ENCODE data around the gene XPO5.
A peak's percentile ranks its signal among the peaks of the same experiment; 100 is the strongest.

XPO5 gene

GRCh38 chr6:43492673-43493072, 83.2 kb downstream of the XPO5 start:
- Histone ChIP-seq H3K4me1 (ENCODE audit: control insufficient read depth, insufficient read depth, low read length, poor library complexity, severe bottlenecking) (peaks cover 14% of the 10 kb centered on the region), H3K9me3 (ENCODE audit: control insufficient read depth, low read length) (no peaks in the 10 kb centered on the region), H3K36me3 (ENCODE audit: control insufficient read depth, insufficient read depth, low read length) (peaks cover 10% of the 10 kb centered on the region), H3K27ac (ENCODE audit: insufficient read depth, low read length, poor library complexity, severe bottlenecking) (no peak overlapping the region), H3K27me3 (replicated peaks; ENCODE audit: control insufficient read depth, insufficient read depth, low read length, poor library complexity, severe bottlenecking) (no peaks in the 10 kb centered on the region), H3K4me3 (ENCODE audit: insufficient read depth, low read depth, low read length, poor library complexity, severe bottlenecking) (no peak overlapping the region)
- DNase-seq = no peak

GRCh38 chr6:43491750-43492661, 83.8 kb downstream of the XPO5 start:
- peaks cover 10% of the 10 kb centered on the region for H3K36me3 ChIP-seq (ENCODE audit: control insufficient read depth, insufficient read depth, low read length)
- H3K4me1 ChIP-seq (ENCODE audit: control insufficient read depth, insufficient read depth, low read length, poor library complexity, severe bottlenecking) = peaks cover 14% of the 10 kb centered on the region
- no peaks in the 10 kb centered on the region for H3K9me3 ChIP-seq (ENCODE audit: control insufficient read depth, low read length)
- no peak for DNase-seq
- no peaks in the 10 kb centered on the region for H3K27me3 ChIP-seq (replicated peaks; ENCODE audit: control insufficient read depth, insufficient read depth, low read length, poor library complexity, severe bottlenecking)
- H3K4me3 ChIP-seq (ENCODE audit: insufficient read depth, low read depth, low read length, poor library complexity, severe bottlenecking) = no peak overlapping the region
- no peak overlapping the region for H3K27ac ChIP-seq (ENCODE audit: insufficient read depth, low read length, poor library complexity, severe bottlenecking)

- DNase-seq = no peak
- no peak overlapping the region for H3K27ac ChIP-seq (ENCODE audit: insufficient read depth, low read length, poor library complexity, severe bottlenecking)
- H3K27me3 ChIP-seq (replicated peaks; ENCODE audit: control insufficient read depth, insufficient read depth, low read length, poor library complexity, severe bottlenecking) = no peaks in the 10 kb centered on the region
- H3K9me3 ChIP-seq (ENCODE audit: control insufficient read depth, low read length) = no peaks in the 10 kb centered on the region
- peaks cover 10% of the 10 kb centered on the region for H3K4me1 ChIP-seq (ENCODE audit: control insufficient read depth, insufficient read depth, low read length, poor library complexity, severe bottlenecking)
- H3K4me3 ChIP-seq (ENCODE audit: insufficient read depth, low read depth, low read length, poor library complexity, severe bottlenecking) = no peak overlapping the region
- H3K36me3 ChIP-seq (ENCODE audit: control insufficient read depth, insufficient read depth, low read length) = peaks cover 10% of the 10 kb centered on the region
These were observed 85.3 kb downstream of the XPO5 start for GRCh38 chr6:43490523-43490939.

GRCh38 chr6:43489277-43490072, 86.4 kb downstream of the XPO5 start:
- no peaks in the 10 kb centered on the region for H3K4me1 ChIP-seq (ENCODE audit: control insufficient read depth, insufficient read depth, low read length, poor library complexity, severe bottlenecking)
- no peaks in the 10 kb centered on the region for H3K9me3 ChIP-seq (ENCODE audit: control insufficient read depth, low read length)
- H3K27me3 ChIP-seq (replicated peaks; ENCODE audit: control insufficient read depth, insufficient read depth, low read length, poor library complexity, severe bottlenecking) = no peaks in the 10 kb centered on the region
- H3K36me3 ChIP-seq (ENCODE audit: control insufficient read depth, insufficient read depth, low read length) = peaks cover 10% of the 10 kb centered on the region
- no peak overlapping the region for H3K27ac ChIP-seq (ENCODE audit: insufficient read depth, low read length, poor library complexity, severe bottlenecking)
- DNase-seq = no peak
- no peak overlapping the region for H3K4me3 ChIP-seq (ENCODE audit: insufficient read depth, low read depth, low read length, poor library complexity, severe bottlenecking)

- Histone ChIP-seq H3K36me3 (ENCODE audit: control insufficient read depth, insufficient read depth, low read length) (peaks cover 10% of the 10 kb centered on the region), H3K9me3 (ENCODE audit: control insufficient read depth, low read length) (no peaks in the 10 kb centered on the region), H3K4me3 (ENCODE audit: insufficient read depth, low read depth, low read length, poor library complexity, severe bottlenecking) (no peak overlapping the region), H3K4me1 (ENCODE audit: control insufficient read depth, insufficient read depth, low read length, poor library complexity, severe bottlenecking) (no peaks in the 10 kb centered on the region), H3K27ac (ENCODE audit: insufficient read depth, low read length, poor library complexity, severe bottlenecking) (no peak overlapping the region), H3K27me3 (replicated peaks; ENCODE audit: control insufficient read depth, insufficient read depth, low read length, poor library complexity, severe bottlenecking) (no peaks in the 10 kb centered on the region)
- no peak for DNase-seq
These were observed 87.1 kb downstream of the XPO5 start for GRCh38 chr6:43488667-43489276.

GRCh38 chr6:43481591-43482236, 94.1 kb downstream of the XPO5 start:
- Histone ChIP-seq H3K4me1 (ENCODE audit: control insufficient read depth, insufficient read depth, low read length, poor library complexity, severe bottlenecking) (peaks cover 13% of the 10 kb centered on the region), H3K4me3 (ENCODE audit: insufficient read depth, low read depth, low read length, poor library complexity, severe bottlenecking) (no peak overlapping the region), H3K36me3 (ENCODE audit: control insufficient read depth, insufficient read depth, low read length) (peaks cover 4% of the 10 kb centered on the region), H3K27me3 (replicated peaks; ENCODE audit: control insufficient read depth, insufficient read depth, low read length, poor library complexity, severe bottlenecking) (no peaks in the 10 kb centered on the region), H3K27ac (ENCODE audit: insufficient read depth, low read length, poor library complexity, severe bottlenecking) (no peak overlapping the region), H3K9me3 (ENCODE audit: control insufficient read depth, low read length) (no peaks in the 10 kb centered on the region)
- DNase-seq = no peak

- peaks cover 14% of the 10 kb centered on the region for H3K4me1 ChIP-seq (ENCODE audit: control insufficient read depth, insufficient read depth, low read length, poor library complexity, severe bottlenecking)
- no peaks in the 10 kb centered on the region for H3K27me3 ChIP-seq (replicated peaks; ENCODE audit: control insufficient read depth, insufficient read depth, low read length, poor library complexity, severe bottlenecking)
- no peak overlapping the region for H3K27ac ChIP-seq (ENCODE audit: insufficient read depth, low read length, poor library complexity, severe bottlenecking)
- peaks cover 4% of the 10 kb centered on the region for H3K36me3 ChIP-seq (ENCODE audit: control insufficient read depth, insufficient read depth, low read length)
- H3K4me3 ChIP-seq (ENCODE audit: insufficient read depth, low read depth, low read length, poor library complexity, severe bottlenecking) = no peak overlapping the region
- H3K9me3 ChIP-seq (ENCODE audit: control insufficient read depth, low read length) = no peaks in the 10 kb centered on the region
- DNase-seq = no peak
These were observed 94.8 kb downstream of the XPO5 start for GRCh38 chr6:43481075-43481474.

- no peaks in the 10 kb centered on the region for H3K9me3 ChIP-seq (ENCODE audit: control insufficient read depth, low read length)
- H3K36me3 ChIP-seq (ENCODE audit: control insufficient read depth, insufficient read depth, low read length) = peaks cover 4% of the 10 kb centered on the region
- H3K4me1 ChIP-seq (ENCODE audit: control insufficient read depth, insufficient read depth, low read length, poor library complexity, severe bottlenecking) = peaks cover 14% of the 10 kb centered on the region
- peak overlapping the region; percentile 92 for H3K4me3 ChIP-seq (ENCODE audit: insufficient read depth, low read depth, low read length, poor library complexity, severe bottlenecking)
- no peaks in the 10 kb centered on the region for H3K27me3 ChIP-seq (replicated peaks; ENCODE audit: control insufficient read depth, insufficient read depth, low read length, poor library complexity, severe bottlenecking)
- DNase-seq = no peak
- peak overlapping the region; percentile 93 for H3K27ac ChIP-seq (ENCODE audit: insufficient read depth, low read length, poor library complexity, severe bottlenecking)
These were observed 97.8 kb downstream of the XPO5 start for GRCh38 chr6:43478008-43478372.

- peaks cover 14% of the 10 kb centered on the region for H3K4me1 ChIP-seq (ENCODE audit: control insufficient read depth, insufficient read depth, low read length, poor library complexity, severe bottlenecking)
- DNase-seq = peak; percentile 89 to 93 (median 91)
- H3K27me3 ChIP-seq (replicated peaks; ENCODE audit: control insufficient read depth, insufficient read depth, low read length, poor library complexity, severe bottlenecking) = no peaks in the 10 kb centered on the region
- H3K9me3 ChIP-seq (ENCODE audit: control insufficient read depth, low read length) = no peaks in the 10 kb centered on the region
- H3K4me3 ChIP-seq (ENCODE audit: insufficient read depth, low read depth, low read length, poor library complexity, severe bottlenecking) = peak within 1 kb of the TSS; percentile 92
- peak within 1 kb of the TSS; percentile 93 for H3K27ac ChIP-seq (ENCODE audit: insufficient read depth, low read length, poor library complexity, severe bottlenecking)
- peaks cover 1% of the 10 kb centered on the region for H3K36me3 ChIP-seq (ENCODE audit: control insufficient read depth, insufficient read depth, low read length)
These were observed 98.4 kb downstream of the XPO5 start, which contains the start of gene TJAP1 for GRCh38 chr6:43477235-43478007. Gene TJAP1, plus strand, starts transcription at chr6:43477570. Its CDS starts 21,432 bp downstream, at chr6:43499002.

Measured in effector memory CD4-positive, alpha-beta T cell (primary cell).